Vagina (tissue), 2 donors: Measurements from ENCODE around the gene FBXO42. TPM values are rescaled to one million over a fixed set of nuclear protein-coding genes. Genes with fewer than 3 reads are reported as not detected.

ENCODE experiments used
- DNase-seq, 2 donors: peaks; one replicate each; pipeline ENCODE4 v3.0.0-alpha.2; 2017; ENCODE audit errors: extremely low spot score in 2 of 2
- H3K27ac ChIP-seq: fragments of 200-600 bp; sonication (generic); one replicate; pipeline ENCODE4 v1.5.1; 2019
- H3K27me3 ChIP-seq: fragments of 200-600 bp; sonication (generic); one replicate; pipeline ENCODE4 v1.5.1; 2019
- H3K36me3 ChIP-seq, 2 donors: fragments of 200-600 bp; sonication (generic); one replicate each; pipeline ENCODE4 v1.5.1; 2017 to 2019
- H3K4me1 ChIP-seq: fragments of 200-600 bp; sonication (generic); one replicate; pipeline ENCODE4 v1.5.1; 2019
- H3K4me3 ChIP-seq, 2 donors: fragments of 200-600 bp; sonication (generic); 1 replicate in 1 of 2; 2 replicates in 1 of 2; pipeline ENCODE4 v1.5.1; 2016 to 2019
- H3K9me3 ChIP-seq: fragments of 200-600 bp; sonication (generic); one replicate; pipeline ENCODE4 v1.5.1; 2019
- CTCF ChIP-seq, 3 experiments: fragments of 450-650 bp in 2 of 3; fragments of 200-600 bp in 1 of 3; sonication (generic) in 1 of 3; IDR thresholded peaks; one replicate each; pipeline ENCODE4 v1.5.1; 2017 to 2019; ENCODE audit warnings: antibody characterized with exemption in 3 of 3, mild to moderate bottlenecking in 2 of 3, moderate library complexity in 2 of 3
- POLR2A ChIP-seq, 2 donors: fragments of 450-650 bp; IDR thresholded peaks; one replicate each; pipeline ENCODE4 v1.6.1; 2017; ENCODE audit warnings: antibody characterized with exemption in 2 of 2, mild to moderate bottlenecking in 2 of 2, moderate library complexity in 2 of 2
- POLR2AphosphoS5 ChIP-seq, 2 donors: sonication (generic); formaldehyde crosslinking; IDR thresholded peaks; one replicate each; pipeline ENCODE4 v1.9.0; 2017; ENCODE audit warnings: antibody characterized with exemption in 2 of 2, mild to moderate bottlenecking in 2 of 2, low read depth in 1 of 2; ENCODE audit not compliant: insufficient read depth in 1 of 2
- intact Hi-C: fragments of 100-400 bp; cut with DNase I; formaldehyde crosslinking; loops from one replicate; pipeline ENCODE4 v1.15.1; 2023
- total RNA-seq: library from RNA; depleted of rRNA; stranded (reverse); fragments of >200 nt; gene quantifications from one replicate; pipeline ENCODE4 v1.2.3, GENCODE V29; 2016

The FBXO42 gene
- total RNA-seq, 1 donor from 2014 or later, result 24.8 TPM

GRCh38 chr1:16202281-16203210 lies 149.7 kb downstream of the FBXO42 start:
- TF ChIP-seq POLR2AphosphoS5 (IDR thresholded peaks at IDR 0.05; ENCODE audit: insufficient read depth in 1 of 2, low read depth in 1 of 2) (no peak), CTCF (IDR thresholded peaks at IDR 0.05) (no peak)
- Histone ChIP-seq H3K9me3 (no peaks in the 10 kb centered on the region), H3K4me3 (no peak overlapping the region), H3K27me3 (no peaks in the 10 kb centered on the region), H3K4me1 (peaks cover 15% of the 10 kb centered on the region), H3K27ac (no peak overlapping the region), H3K36me3 (no peaks in the 10 kb centered on the region)
- intact Hi-C loops, result no loop called here
- DNase-seq, result no peak

GRCh38 chr1:16199700-16200099 lies 152.6 kb downstream of the FBXO42 start:
- Histone ChIP-seq H3K9me3 (no peaks in the 10 kb centered on the region), H3K4me3 (no peak overlapping the region), H3K4me1 (no peaks in the 10 kb centered on the region), H3K27me3 (no peaks in the 10 kb centered on the region), H3K36me3 (no peaks in the 10 kb centered on the region), H3K27ac (no peak overlapping the region)
- no peak for DNase-seq
- no peak for TF ChIP-seq POLR2A (IDR thresholded peaks at IDR 0.05)
- no peak for TF ChIP-seq POLR2AphosphoS5 (IDR thresholded peaks at IDR 0.05; ENCODE audit: insufficient read depth in 1 of 2, low read depth in 1 of 2)
- TF ChIP-seq CTCF (IDR thresholded peaks at IDR 0.05), result no peak
- intact Hi-C loops, result no loop called here

- no peaks in the 10 kb centered on the region for H3K4me1 ChIP-seq
- no peaks in the 10 kb centered on the region for H3K9me3 ChIP-seq
- intact Hi-C loops, result no loop called here
- H3K27me3 ChIP-seq, result no peaks in the 10 kb centered on the region
- no peaks in the 10 kb centered on the region for H3K36me3 ChIP-seq
- H3K27ac ChIP-seq, result no peak overlapping the region
- DNase-seq, result no peak
- no peak for TF ChIP-seq POLR2A (IDR thresholded peaks at IDR 0.05)
- TF ChIP-seq POLR2AphosphoS5 (IDR thresholded peaks at IDR 0.05; ENCODE audit: insufficient read depth in 1 of 2, low read depth in 1 of 2), result no peak
- TF ChIP-seq CTCF (IDR thresholded peaks at IDR 0.05), result no peak
- H3K4me3 ChIP-seq, result no peak overlapping the region
These were observed 153.2 kb downstream of the FBXO42 start for GRCh38 chr1:16199157-16199501.

- H3K4me1 ChIP-seq, result no peaks in the 10 kb centered on the region
- no peak overlapping the region for H3K4me3 ChIP-seq
- H3K27ac ChIP-seq, result no peak overlapping the region
- H3K36me3 ChIP-seq, result no peaks in the 10 kb centered on the region
- no peaks in the 10 kb centered on the region for H3K9me3 ChIP-seq
- TF ChIP-seq POLR2AphosphoS5 (IDR thresholded peaks at IDR 0.05; ENCODE audit: insufficient read depth in 1 of 2, low read depth in 1 of 2) (no peak), CTCF (IDR thresholded peaks at IDR 0.05) (no peak), POLR2A (IDR thresholded peaks at IDR 0.05) (no peak)
- H3K27me3 ChIP-seq, result no peaks in the 10 kb centered on the region
- intact Hi-C loops, result no loop called here
- no peak for DNase-seq
These were observed 153.7 kb downstream of the FBXO42 start for GRCh38 chr1:16198444-16199156.

GRCh38 chr1:16196874-16197273 lies 155.4 kb downstream of the FBXO42 start:
- H3K27me3 ChIP-seq, result no peaks in the 10 kb centered on the region
- no peaks in the 10 kb centered on the region for H3K36me3 ChIP-seq
- no peak overlapping the region for H3K27ac ChIP-seq
- intact Hi-C loops, result no loop called here
- H3K9me3 ChIP-seq, result no peaks in the 10 kb centered on the region
- peaks cover 3% of the 10 kb centered on the region for H3K4me1 ChIP-seq
- no peak overlapping the region for H3K4me3 ChIP-seq
- DNase-seq, result no peak
- TF ChIP-seq POLR2AphosphoS5 (IDR thresholded peaks at IDR 0.05; ENCODE audit: insufficient read depth in 1 of 2, low read depth in 1 of 2) (no peak), POLR2A (IDR thresholded peaks at IDR 0.05) (no peak), CTCF (IDR thresholded peaks at IDR 0.05) (no peak)
